DND-41 (cell line): ENCODE measurements around the gene CFAP61.

Experiments
- ATAC-seq: fragments of 200-7000 bp; cut with Tn5 transposase; 3 replicates; pipeline ENCODE4 v1.9.1; 2021; ENCODE audit warnings: low read depth; ENCODE audit not compliant: insufficient read depth
- DNase-seq: peaks from one replicate; pipeline ENCODE4 v3.0.0-alpha.2; 2020
- H2AFZ ChIP-seq: 2 replicates; pipeline ENCODE4 v1.6.0; 2012; ENCODE audit warnings: low read depth, low read length
- H3K27ac ChIP-seq: 2 replicates; pipeline ENCODE4 v1.5.1; 2012; ENCODE audit warnings: low read length, inconsistent platforms
- H3K27me3 ChIP-seq: fragments of 200-600 bp; sonication (generic); 2 replicates; pipeline ENCODE4 v1.6.0; 2012; ENCODE audit warnings: low read length, mild to moderate bottlenecking, inconsistent platforms; ENCODE audit not compliant: insufficient read depth, poor library complexity
- H3K36me3 ChIP-seq: 2 replicates; pipeline ENCODE4 v1.5.1; 2012; ENCODE audit warnings: low read length, inconsistent platforms; ENCODE audit not compliant: insufficient read depth
- H3K4me1 ChIP-seq: 2 replicates; pipeline ENCODE4 v1.5.1; 2012; ENCODE audit warnings: mild to moderate bottlenecking, low read length; ENCODE audit not compliant: insufficient read depth
- H3K4me2 ChIP-seq: 2 replicates; pipeline ENCODE4 v1.6.0; 2012; ENCODE audit warnings: mild to moderate bottlenecking, moderate library complexity, low read length, inconsistent platforms; ENCODE audit not compliant: insufficient read depth
- H3K4me3 ChIP-seq, 2 experiments: fragments of 200-600 bp in 1 of 2; shearing (Covaris generic) in 1 of 2; 2 replicates each; pipeline ENCODE4 v1.5.1; 2012 to 2016; ENCODE audit warnings: inconsistent platforms in 2 of 2, low read length in 2 of 2, mild to moderate bottlenecking in 2 of 2, low read depth in 1 of 2, moderate library complexity in 1 of 2
- H3K79me2 ChIP-seq: 2 replicates; pipeline ENCODE4 v1.6.0; 2012; ENCODE audit warnings: low read length, inconsistent platforms; ENCODE audit not compliant: insufficient read depth
- H3K9ac ChIP-seq: 2 replicates; pipeline ENCODE4 v1.6.0; 2012; ENCODE audit warnings: low read depth, mild to moderate bottlenecking, inconsistent platforms, low read length, moderate library complexity
- H3K9me3 ChIP-seq: 2 replicates; pipeline ENCODE4 v1.5.1; 2012; ENCODE audit warnings: low read length, moderate library complexity, mild to moderate bottlenecking, inconsistent platforms; ENCODE audit not compliant: insufficient read depth, severe bottlenecking
- H4K20me1 ChIP-seq: 2 replicates; pipeline ENCODE4 v1.6.0; 2012; ENCODE audit warnings: low read length; ENCODE audit not compliant: insufficient read depth
- CTCF ChIP-seq: IDR thresholded peaks from 2 replicates; pipeline ENCODE4 v1.5.1; 2012; ENCODE audit warnings: borderline replicate concordance, low read length, moderate library complexity, mild to moderate bottlenecking; ENCODE audit not compliant: poor library complexity, severe bottlenecking; ENCODE audit errors: extremely low read depth
- EZH2 ChIP-seq: IDR thresholded peaks from 3 replicates; pipeline ENCODE4 v1.6.1; 2012; ENCODE audit warnings: borderline replicate concordance, low read depth, mild to moderate bottlenecking, moderate library complexity, low read length, inconsistent platforms; ENCODE audit not compliant: severe bottlenecking

The CFAP61 gene

DNA sequence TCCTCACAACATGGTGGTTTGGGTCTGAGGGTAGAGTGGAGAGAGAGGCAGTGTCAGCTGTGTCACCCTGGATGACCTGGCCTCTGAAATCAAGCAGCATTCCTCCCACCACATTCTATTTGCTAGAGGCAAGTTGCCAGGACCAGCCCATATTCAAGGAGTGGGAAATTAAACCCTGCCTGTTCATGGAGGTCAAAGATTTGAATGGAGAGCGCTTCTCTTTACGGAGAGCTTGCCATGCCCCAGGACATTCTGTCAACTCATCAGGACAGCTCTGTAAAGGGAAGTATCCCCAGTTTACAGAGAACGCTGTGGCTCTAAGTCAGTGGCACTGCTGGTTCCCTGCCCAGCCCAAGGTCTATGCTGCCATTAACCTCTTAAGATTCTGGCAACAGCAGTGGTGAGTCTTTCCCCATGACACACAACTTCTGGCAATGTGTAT lies 225.6 kb downstream of the CFAP61 start:
- no peak for DNase-seq
- Histone ChIP-seq H3K27ac (no peak overlapping the region), H3K27me3 (no peaks in the 10 kb centered on the region), H3K9ac (no peak overlapping the region), H4K20me1 (no peaks in the 10 kb centered on the region), H3K79me2 (no peaks in the 10 kb centered on the region), H2AFZ (no peak overlapping the region), H3K36me3 (no peaks in the 10 kb centered on the region), H3K4me3 (no peak overlapping the region), H3K4me1 (no peaks in the 10 kb centered on the region), H3K9me3 (no peaks in the 10 kb centered on the region), H3K4me2 (no peak overlapping the region)
- ATAC-seq = no peak
- TF ChIP-seq CTCF (no peak), EZH2 (no peak)

DNA sequence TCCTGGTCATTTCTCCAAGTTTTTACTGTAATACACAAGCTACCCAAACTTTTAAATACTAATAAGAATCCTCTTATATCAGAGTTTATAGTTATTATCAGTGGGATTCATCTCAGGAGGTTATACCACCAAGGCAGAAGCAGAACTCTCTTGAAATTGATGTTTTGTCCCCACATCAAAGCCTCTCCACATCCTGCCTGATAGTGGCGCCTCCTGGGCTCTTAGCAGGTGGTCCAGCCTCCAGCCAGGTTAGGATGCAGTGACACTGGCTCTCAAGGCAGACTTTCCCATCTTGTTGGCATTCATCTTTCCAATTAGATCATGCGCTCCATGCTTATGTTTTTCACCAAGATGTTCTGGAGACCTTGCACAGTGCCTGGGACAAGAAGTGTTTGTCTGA lies 233.7 kb downstream of the CFAP61 start:
- ATAC-seq (peak; percentile 100), DNase-seq (peak; percentile 71)
- Histone ChIP-seq H3K79me2 (no peaks in the 10 kb centered on the region), H3K9ac (no peak overlapping the region), H3K27me3 (no peaks in the 10 kb centered on the region), H3K9me3 (no peaks in the 10 kb centered on the region), H3K4me2 (no peak overlapping the region), H3K36me3 (no peaks in the 10 kb centered on the region), H4K20me1 (no peaks in the 10 kb centered on the region), H3K4me1 (peaks cover 8% of the 10 kb centered on the region; the same call in 1 of the 2 replicates), H3K4me3 (no peak overlapping the region), H3K27ac (no peak overlapping the region), H2AFZ (no peak overlapping the region)
- no peak for TF ChIP-seq CTCF
- no peak for TF ChIP-seq EZH2

- DNase-seq = no peak
- no peaks in the 10 kb centered on the region for H3K79me2 ChIP-seq
Measured at GRCh38 chr20:20289331-20289730, 237.0 kb downstream of the CFAP61 start.

More at GRCh38 chr20:20289331-20289730, 237.0 kb downstream of the CFAP61 start:
- Histone ChIP-seq H3K4me2 (no peak overlapping the region), H3K36me3 (no peaks in the 10 kb centered on the region), H3K27ac (no peak overlapping the region), H3K27me3 (no peaks in the 10 kb centered on the region), H4K20me1 (no peaks in the 10 kb centered on the region), H2AFZ (no peak overlapping the region), H3K4me3 (no peak overlapping the region), H3K4me1 (peaks cover 8% of the 10 kb centered on the region; the same call in 1 of the 2 replicates), H3K9me3 (no peaks in the 10 kb centered on the region), H3K9ac (no peak overlapping the region)
- ATAC-seq = no peak
- TF ChIP-seq EZH2 = no peak
- no peak for TF ChIP-seq CTCF
